HEK293 (cell line): ENCODE measurements around the gene VANGL2.

Experiments used
- CTCF ChIA-PET: fragments of 350-600 bp; formaldehyde crosslinking; extraction: SDS; loops from one replicate; lab custom pipeline; 2021; ENCODE audit warnings: antibody characterized with exemption; lab: Yijun Ruan, JAX
- POLR2A ChIA-PET: fragments of 300-600 bp; formaldehyde crosslinking; extraction: SDS; loops from one replicate; lab custom pipeline; 2020; ENCODE audit warnings: antibody characterized with exemption, inconsistent platforms; lab: Yijun Ruan, JAX
- H3K27ac ChIP-seq: fragments of 200-500 bp; sonication (Bioruptor generic); 2 replicates; pipeline ENCODE4 v1.5.1; 2014; ENCODE audit warnings: low read depth, low read length, control low read depth, inconsistent platforms; ENCODE audit errors: extremely low read depth
- H3K36me3 ChIP-seq, 2 experiments: fragments of 200-500 bp in 1 of 2; sonication (Bioruptor generic) in 1 of 2; 1 replicate in 1 of 2; 2 replicates in 1 of 2; pipeline ENCODE4 v1.5.1; 2014 to 2017; ENCODE audit warnings: inconsistent platforms in 2 of 2, low read length in 2 of 2; ENCODE audit not compliant: control insufficient read depth in 2 of 2, insufficient read depth in 1 of 2
- H3K4me1 ChIP-seq: fragments of 200-500 bp; sonication (Bioruptor generic); 2 replicates; pipeline ENCODE4 v1.5.1; 2014; ENCODE audit warnings: mild to moderate bottlenecking, low read length, inconsistent platforms; ENCODE audit not compliant: control insufficient read depth, insufficient read depth
- H3K4me3 ChIP-seq: 2 replicates; pipeline ENCODE4 v1.5.1; 2011; ENCODE audit warnings: low read depth, mild to moderate bottlenecking, control low read depth, low read length, moderate library complexity
- H3K9me3 ChIP-seq: fragments of 200-500 bp; sonication (Bioruptor generic); 2 replicates; pipeline ENCODE4 v1.5.1; 2014; ENCODE audit warnings: low read depth, low read length, inconsistent platforms; ENCODE audit not compliant: control insufficient read depth, insufficient read depth
- HOXD13 ChIP-seq: sonication (generic); formaldehyde crosslinking; IDR thresholded peaks from 2 replicates; pipeline ENCODE4 v1.8.0; 2022; ENCODE audit warnings: missing genetic modification reagents, borderline replicate concordance
- KLF1 ChIP-seq: fragments of 450-650 bp; formaldehyde crosslinking; IDR thresholded peaks from 2 replicates; pipeline ENCODE4 v1.5.1; 2016; ENCODE audit warnings: missing biosample characterization, missing genetic modification characterization
- SALL2 ChIP-seq: fragments of 450-650 bp; formaldehyde crosslinking; IDR thresholded peaks from 2 replicates; pipeline ENCODE4 v1.5.0; 2017; ENCODE audit warnings: missing biosample characterization, mild to moderate bottlenecking, missing genetic modification characterization, borderline replicate concordance
- SP3 ChIP-seq: fragments of 450-650 bp; formaldehyde crosslinking; IDR thresholded peaks from 2 replicates; pipeline ENCODE4 v1.5.1; 2016; ENCODE audit warnings: missing biosample characterization, missing genetic modification characterization
- ZIC2 ChIP-seq: fragments of 450-650 bp; formaldehyde crosslinking; IDR thresholded peaks from 2 replicates; pipeline ENCODE4 v1.5.1; 2016; ENCODE audit warnings: missing biosample characterization, missing genetic modification characterization
- ZNF112 ChIP-seq: fragments of 450-650 bp; formaldehyde crosslinking; IDR thresholded peaks from 2 replicates; pipeline ENCODE4 v1.5.0; 2017; ENCODE audit warnings: missing biosample characterization, missing genetic modification characterization
- ZNF121 ChIP-seq: fragments of 450-650 bp; formaldehyde crosslinking; IDR thresholded peaks from 2 replicates; pipeline ENCODE4 v1.5.1; 2016; ENCODE audit warnings: missing biosample characterization, missing genetic modification characterization
- ZNF221 ChIP-seq: fragments of 450-650 bp; formaldehyde crosslinking; IDR thresholded peaks from 2 replicates; pipeline ENCODE4 v1.5.1; 2017; ENCODE audit warnings: missing biosample characterization, missing genetic modification characterization, borderline replicate concordance
- ZNF23 ChIP-seq: fragments of 450-650 bp; formaldehyde crosslinking; IDR thresholded peaks from 2 replicates; pipeline ENCODE4 v1.5.1; 2016; ENCODE audit warnings: missing biosample characterization, missing genetic modification characterization, borderline replicate concordance
- ZNF292 ChIP-seq: fragments of 450-650 bp; formaldehyde crosslinking; IDR thresholded peaks from 2 replicates; pipeline ENCODE4 v1.5.1; 2016; ENCODE audit warnings: low read depth, missing biosample characterization, missing genetic modification characterization, borderline replicate concordance
- ZNF585B ChIP-seq: fragments of 450-650 bp; formaldehyde crosslinking; IDR thresholded peaks from 2 replicates; pipeline ENCODE4 v1.5.1; 2016; ENCODE audit warnings: missing biosample characterization, missing genetic modification characterization
- ZNF707 ChIP-seq: fragments of 450-650 bp; formaldehyde crosslinking; IDR thresholded peaks from 2 replicates; pipeline ENCODE4 v1.5.1; 2016; ENCODE audit warnings: missing biosample characterization, missing genetic modification characterization
- ZXDB ChIP-seq: fragments of 450-650 bp; formaldehyde crosslinking; IDR thresholded peaks from 2 replicates; pipeline ENCODE4 v1.5.1; 2016; ENCODE audit warnings: missing biosample characterization, missing genetic modification characterization
- TF ChIP-seq, protein P1 (sequence below): fragments of 450-650 bp; formaldehyde crosslinking; IDR thresholded peaks from 2 replicates; pipeline ENCODE4 v1.5.1; 2016; ENCODE audit warnings: missing biosample characterization, missing genetic modification characterization
- TF ChIP-seq, protein P2 (sequence below): fragments of 450-650 bp; IDR thresholded peaks from 2 replicates; pipeline ENCODE4 v1.5.1; 2018; ENCODE audit warnings: missing biosample characterization, mild to moderate bottlenecking, missing genetic modification characterization
- TF ChIP-seq, protein P3 (sequence below): fragments of 450-650 bp; formaldehyde crosslinking; IDR thresholded peaks from 2 replicates; pipeline ENCODE4 v1.5.1; 2016; ENCODE audit warnings: missing biosample characterization, missing genetic modification characterization, borderline replicate concordance
- TF ChIP-seq, protein P4 (sequence below): fragments of 450-650 bp; formaldehyde crosslinking; IDR thresholded peaks from 2 replicates; pipeline ENCODE4 v1.5.1; 2016; ENCODE audit warnings: missing biosample characterization, missing genetic modification characterization

Gene VANGL2

DNA sequence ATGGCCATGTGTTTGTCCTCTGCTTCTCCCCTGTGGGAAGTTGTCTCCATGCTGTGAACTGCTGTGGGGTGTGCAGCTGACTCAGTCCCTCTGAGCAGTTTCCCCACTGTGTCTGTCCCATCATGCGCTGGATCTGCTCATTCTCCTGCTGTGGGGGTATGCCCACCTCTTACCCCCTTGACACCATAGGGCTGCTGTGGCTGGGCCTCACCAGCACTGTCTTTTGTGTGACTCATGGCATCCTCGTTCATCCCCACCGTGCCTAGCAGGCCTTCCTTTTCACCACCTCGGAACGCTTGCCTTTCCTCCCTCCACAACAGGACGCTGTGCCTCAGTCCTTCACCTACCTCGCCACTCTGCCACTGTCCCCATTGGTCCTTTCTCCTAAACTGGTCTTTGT is 27.3 kb downstream of the VANGL2 start:
- TF ChIP-seq KLF1 (tag by site-specific recombination) = no peak
- peak; percentile 99 for TF ChIP-seq ZIC2 (tag by site-specific recombination)
- CTCF ChIA-PET = interaction anchor here (0.9 to 2.0 kb wide), 4 partner anchors 29 to 201 kb away, joined by 4 to 24 read pairs (median 6); no protein-coding TSS in a partner anchor
- H3K4me3 ChIP-seq = no peak overlapping the region
- no peak overlapping the region for H3K27ac ChIP-seq
- POLR2A ChIA-PET = no interaction called here
- H3K36me3 ChIP-seq = peaks cover 0 to 47% of the 10 kb centered on the region in 2 experiments; a peak in 1 of 3 replicates
- no peaks in the 10 kb centered on the region for H3K4me1 ChIP-seq
- H3K9me3 ChIP-seq = no peaks in the 10 kb centered on the region

DNA sequence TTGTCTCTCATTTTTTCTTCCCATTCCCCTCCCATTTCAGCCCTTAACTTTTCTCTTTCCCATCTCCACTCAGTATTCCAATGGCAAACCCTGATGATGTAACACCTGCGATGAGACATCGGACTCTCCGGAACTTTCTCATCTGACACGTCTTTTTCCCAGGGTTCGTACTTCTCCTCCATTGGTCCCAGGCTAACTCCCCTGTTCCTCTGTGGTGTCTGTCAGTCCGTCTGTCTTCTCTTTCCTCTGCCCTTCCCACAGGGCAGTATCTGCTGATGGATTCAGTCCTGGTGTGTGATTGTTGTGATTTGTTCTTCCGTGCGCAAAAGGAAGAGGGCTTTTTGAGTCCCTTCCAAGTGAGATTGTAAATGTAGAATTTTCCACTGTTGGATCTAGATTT is 27.7 kb downstream of the VANGL2 start:
- TF ChIP-seq, protein P1, sequence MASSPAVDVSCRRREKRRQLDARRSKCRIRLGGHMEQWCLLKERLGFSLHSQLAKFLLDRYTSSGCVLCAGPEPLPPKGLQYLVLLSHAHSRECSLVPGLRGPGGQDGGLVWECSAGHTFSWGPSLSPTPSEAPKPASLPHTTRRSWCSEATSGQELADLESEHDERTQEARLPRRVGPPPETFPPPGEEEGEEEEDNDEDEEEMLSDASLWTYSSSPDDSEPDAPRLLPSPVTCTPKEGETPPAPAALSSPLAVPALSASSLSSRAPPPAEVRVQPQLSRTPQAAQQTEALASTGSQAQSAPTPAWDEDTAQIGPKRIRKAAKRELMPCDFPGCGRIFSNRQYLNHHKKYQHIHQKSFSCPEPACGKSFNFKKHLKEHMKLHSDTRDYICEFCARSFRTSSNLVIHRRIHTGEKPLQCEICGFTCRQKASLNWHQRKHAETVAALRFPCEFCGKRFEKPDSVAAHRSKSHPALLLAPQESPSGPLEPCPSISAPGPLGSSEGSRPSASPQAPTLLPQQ (tag by site-specific recombination) = no peak
- TF ChIP-seq ZNF292 (tag by site-specific recombination) (no peak), SALL2 (tag by site-specific recombination) (no peak), ZNF112 (tag by site-specific recombination) (no peak), ZXDB (no peak), HOXD13 (CRISPR knock-in tag) (no peak), ZNF121 (no peak), ZNF23 (tag by site-specific recombination) (no peak), ZNF585B (no peak), ZNF707 (tag by site-specific recombination) (no peak), SP3 (tag by site-specific recombination) (no peak), ZNF221 (tag by site-specific recombination) (no peak)
- TF ChIP-seq, protein P2, sequence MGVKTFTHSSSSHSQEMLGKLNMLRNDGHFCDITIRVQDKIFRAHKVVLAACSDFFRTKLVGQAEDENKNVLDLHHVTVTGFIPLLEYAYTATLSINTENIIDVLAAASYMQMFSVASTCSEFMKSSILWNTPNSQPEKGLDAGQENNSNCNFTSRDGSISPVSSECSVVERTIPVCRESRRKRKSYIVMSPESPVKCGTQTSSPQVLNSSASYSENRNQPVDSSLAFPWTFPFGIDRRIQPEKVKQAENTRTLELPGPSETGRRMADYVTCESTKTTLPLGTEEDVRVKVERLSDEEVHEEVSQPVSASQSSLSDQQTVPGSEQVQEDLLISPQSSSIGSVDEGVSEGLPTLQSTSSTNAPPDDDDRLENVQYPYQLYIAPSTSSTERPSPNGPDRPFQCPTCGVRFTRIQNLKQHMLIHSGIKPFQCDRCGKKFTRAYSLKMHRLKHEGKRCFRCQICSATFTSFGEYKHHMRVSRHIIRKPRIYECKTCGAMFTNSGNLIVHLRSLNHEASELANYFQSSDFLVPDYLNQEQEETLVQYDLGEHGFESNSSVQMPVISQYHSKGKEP (tag by site-specific recombination) = no peak
- TF ChIP-seq, protein P3, sequence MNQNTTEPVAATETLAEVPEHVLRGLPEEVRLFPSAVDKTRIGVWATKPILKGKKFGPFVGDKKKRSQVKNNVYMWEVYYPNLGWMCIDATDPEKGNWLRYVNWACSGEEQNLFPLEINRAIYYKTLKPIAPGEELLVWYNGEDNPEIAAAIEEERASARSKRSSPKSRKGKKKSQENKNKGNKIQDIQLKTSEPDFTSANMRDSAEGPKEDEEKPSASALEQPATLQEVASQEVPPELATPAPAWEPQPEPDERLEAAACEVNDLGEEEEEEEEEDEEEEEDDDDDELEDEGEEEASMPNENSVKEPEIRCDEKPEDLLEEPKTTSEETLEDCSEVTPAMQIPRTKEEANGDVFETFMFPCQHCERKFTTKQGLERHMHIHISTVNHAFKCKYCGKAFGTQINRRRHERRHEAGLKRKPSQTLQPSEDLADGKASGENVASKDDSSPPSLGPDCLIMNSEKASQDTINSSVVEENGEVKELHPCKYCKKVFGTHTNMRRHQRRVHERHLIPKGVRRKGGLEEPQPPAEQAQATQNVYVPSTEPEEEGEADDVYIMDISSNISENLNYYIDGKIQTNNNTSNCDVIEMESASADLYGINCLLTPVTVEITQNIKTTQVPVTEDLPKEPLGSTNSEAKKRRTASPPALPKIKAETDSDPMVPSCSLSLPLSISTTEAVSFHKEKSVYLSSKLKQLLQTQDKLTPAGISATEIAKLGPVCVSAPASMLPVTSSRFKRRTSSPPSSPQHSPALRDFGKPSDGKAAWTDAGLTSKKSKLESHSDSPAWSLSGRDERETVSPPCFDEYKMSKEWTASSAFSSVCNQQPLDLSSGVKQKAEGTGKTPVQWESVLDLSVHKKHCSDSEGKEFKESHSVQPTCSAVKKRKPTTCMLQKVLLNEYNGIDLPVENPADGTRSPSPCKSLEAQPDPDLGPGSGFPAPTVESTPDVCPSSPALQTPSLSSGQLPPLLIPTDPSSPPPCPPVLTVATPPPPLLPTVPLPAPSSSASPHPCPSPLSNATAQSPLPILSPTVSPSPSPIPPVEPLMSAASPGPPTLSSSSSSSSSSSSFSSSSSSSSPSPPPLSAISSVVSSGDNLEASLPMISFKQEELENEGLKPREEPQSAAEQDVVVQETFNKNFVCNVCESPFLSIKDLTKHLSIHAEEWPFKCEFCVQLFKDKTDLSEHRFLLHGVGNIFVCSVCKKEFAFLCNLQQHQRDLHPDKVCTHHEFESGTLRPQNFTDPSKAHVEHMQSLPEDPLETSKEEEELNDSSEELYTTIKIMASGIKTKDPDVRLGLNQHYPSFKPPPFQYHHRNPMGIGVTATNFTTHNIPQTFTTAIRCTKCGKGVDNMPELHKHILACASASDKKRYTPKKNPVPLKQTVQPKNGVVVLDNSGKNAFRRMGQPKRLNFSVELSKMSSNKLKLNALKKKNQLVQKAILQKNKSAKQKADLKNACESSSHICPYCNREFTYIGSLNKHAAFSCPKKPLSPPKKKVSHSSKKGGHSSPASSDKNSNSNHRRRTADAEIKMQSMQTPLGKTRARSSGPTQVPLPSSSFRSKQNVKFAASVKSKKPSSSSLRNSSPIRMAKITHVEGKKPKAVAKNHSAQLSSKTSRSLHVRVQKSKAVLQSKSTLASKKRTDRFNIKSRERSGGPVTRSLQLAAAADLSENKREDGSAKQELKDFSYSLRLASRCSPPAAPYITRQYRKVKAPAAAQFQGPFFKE (tag by site-specific recombination) = no peak
- TF ChIP-seq, protein P4, sequence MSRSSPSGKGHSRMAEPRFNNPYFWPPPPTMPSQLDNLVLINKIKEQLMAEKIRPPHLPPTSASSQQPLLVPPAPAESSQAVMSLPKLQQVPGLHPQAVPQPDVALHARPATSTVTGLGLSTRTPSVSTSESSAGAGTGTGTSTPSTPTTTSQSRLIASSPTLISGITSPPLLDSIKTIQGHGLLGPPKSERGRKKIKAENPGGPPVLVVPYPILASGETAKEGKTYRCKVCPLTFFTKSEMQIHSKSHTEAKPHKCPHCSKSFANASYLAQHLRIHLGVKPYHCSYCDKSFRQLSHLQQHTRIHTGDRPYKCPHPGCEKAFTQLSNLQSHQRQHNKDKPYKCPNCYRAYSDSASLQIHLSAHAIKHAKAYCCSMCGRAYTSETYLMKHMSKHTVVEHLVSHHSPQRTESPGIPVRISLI = no peak
- Histone ChIP-seq H3K36me3 (peaks cover 0 to 47% of the 10 kb centered on the region in 2 experiments; a peak in 1 of 3 replicates), H3K27ac (no peak overlapping the region), H3K4me1 (no peaks in the 10 kb centered on the region), H3K4me3 (no peak overlapping the region), H3K9me3 (no peaks in the 10 kb centered on the region)
- POLR2A ChIA-PET = interaction anchor here (0.9 kb wide), 1 partner anchor 20 kb away, joined by 3 read pairs; no protein-coding TSS in a partner anchor
- CTCF ChIA-PET = interaction anchor here (0.6 to 2.0 kb wide), 25 partner anchors 10 to 526 kb away, joined by 3 to 24 read pairs (median 4); no protein-coding TSS in a partner anchor
